Heart left ventricle (tissue), 16 donors: ENCODE measurements around the gene TBC1D12. TPM values are rescaled to one million over a fixed set of nuclear protein-coding genes. Genes with fewer than 3 reads are reported as not detected.

Source experiments
- ATAC-seq, 4 donors: fragments of 200-7000 bp; cut with Tn5 transposase; one replicate each; pipeline ENCODE4 v1.9.1; 2020 to 2022; ENCODE audit warnings: moderate library complexity in 4 of 4, mild to moderate bottlenecking in 3 of 4, moderate number of reproducible peaks in 1 of 4
- DNase-seq, 5 donors: peaks; one replicate each; pipeline ENCODE4 v3.0.0-alpha.2; 2020
- H3K27ac ChIP-seq, 12 donors: fragments of 200-600 bp; sonication (generic) in 4 of 12; one replicate each; pipeline versions ENCODE4 v1.5.0 to v1.8.0; 2016 to 2022; ENCODE audit warnings: mild to moderate bottlenecking in 2 of 12
- H3K27me3 ChIP-seq, 9 donors: fragments of 200-600 bp; sonication (generic) in 2 of 9; one replicate each; pipeline versions ENCODE4 v1.5.1 to v1.8.0; 2016 to 2022; ENCODE audit warnings: mild to moderate bottlenecking in 3 of 9
- H3K36me3 ChIP-seq, 9 donors: fragments of 200-600 bp; sonication (generic) in 2 of 9; one replicate each; pipeline versions ENCODE4 v1.5.0 to v1.8.0; 2018 to 2022; ENCODE audit warnings: mild to moderate bottlenecking in 2 of 9
- H3K4me1 ChIP-seq, 12 donors: fragments of 200-600 bp; sonication (generic) in 4 of 12; one replicate each; pipeline versions ENCODE4 v1.5.0 to v1.8.0; 2016 to 2022; ENCODE audit warnings: mild to moderate bottlenecking in 3 of 12
- H3K4me3 ChIP-seq, 12 donors: fragments of 200-600 bp; sonication (generic) in 4 of 12; one replicate each; pipeline versions ENCODE4 v1.5.0 to v1.8.0; 2017 to 2022; ENCODE audit warnings: mild to moderate bottlenecking in 9 of 12, moderate library complexity in 4 of 12
- H3K9me3 ChIP-seq, 12 donors: fragments of 200-600 bp; sonication (generic) in 4 of 12; one replicate each; pipeline versions ENCODE4 v1.5.0 to v1.8.0; 2016 to 2022; ENCODE audit warnings: mild to moderate bottlenecking in 1 of 12
- POLR2A ChIP-seq, 2 donors: fragments of 450-650 bp; IDR thresholded peaks; one replicate each; pipeline ENCODE4 v1.6.1; 2017; ENCODE audit warnings: antibody characterized with exemption in 2 of 2, mild to moderate bottlenecking in 2 of 2, moderate library complexity in 2 of 2
- WGBS, 4 donors: extraction: QIAGEN DNeasy Blood & Tissue Kit in 2 of 4; methylation state at CpG; one replicate each; pipeline versions ENCODE4 v1.1.5 to v1.1.7; 2013 to 2018; 5-methylcytosine and 5-hydroxymethylcytosine counted together
- intact Hi-C, 10 donors: fragments of 100-400 bp; cut with DNase I; formaldehyde crosslinking; loops; one replicate each; pipeline versions ENCODE4 v1.11.1 to v1.14.2; 2022
- polyA plus RNA-seq, 2 donors: library from polyadenylated mRNA; stranded (reverse); fragments of 200-250 nt; gene quantifications; one replicate each; pipeline ENCODE4 v1.2.3, GENCODE V29; 2013
- total RNA-seq, 9 donors: library from RNA; depleted of rRNA in 2 of 9; stranded (reverse); fragments of >200 nt in 2 of 9; fragmentation: NEBNext Ultra II Directional in 3 of 9; extraction: Animal tissue kit (Norgen Biotek cat#: 25700) in 3 of 9; gene quantifications; one replicate each; pipeline versions ENCODE4 v1.1.0 to v1.2.4, GENCODE V29; 2016 to 2023
- TF ChIP-seq, protein P1 (sequence below), 12 donors: fragments of 200-600 bp; sonication (generic) in 4 of 12; IDR thresholded peaks; one replicate each; pipeline versions ENCODE4 v1.5.0 to v1.8.0; 2018 to 2022; ENCODE audit warnings: antibody characterized with exemption in 12 of 12, mild to moderate bottlenecking in 5 of 12
- donor health status: ischemic (EF 13 %, LVEDD 7.1; RV severe dilation, severe dysfunction).
- donor health status: healthy with polysubstance abuse.
- donor health status: DM: no; HTN: yes; CAD: no.
- donor health status: DM: no; HTN: no; CAD: no.
- donor health status: ischemic (EF 25% LVEDD 6.9; RV normal size, moderate dysfunction).
- donor health status: ischemic (EF 25% LVEDD 5.7; RV mildly dilated, moderate dysfunction).
- donor health status: healthy.
- donor health status: DM: yes; HTN: yes; CAD: no.
- donor health status: ischemic (EF 35%, LVEDD 5.7; RV mildly dilated, moderate dysfunction).
- donor health status: nonischemic (EF 11% LVEDD 7.7; RV severe dilation, severe dysfunction).
- donor health status: DM: yes; HTN: yes; CAD: no.
- donor health status: PGD.
- donor health status: ischemic (EF 29% LVEDD 5.4; RV normal size, mild dysfunction).
- donor health status: nonischemic (EF 23%, LVEDD 6.1; RV moderate dilation, normal function).

The TBC1D12 gene
- total and polyA plus RNA-seq, 11 donors, result 3.5 to 9.6 (median 5.2) TPM

GRCh38 chr10:94430701-94431100, 28.4 kb downstream of the TBC1D12 start:
- H3K27ac ChIP-seq, result peak overlapping the region in 2 of 12 donors; percentile 54 to 56
- 93 to 97% (median 94%) methylated on average over 1 of the region's 1 CpG for WGBS, 4 donors

GRCh38 chr10:94432443-94432842, 30.1 kb downstream of the TBC1D12 start:
- no peak overlapping the region for H3K27ac ChIP-seq
- no peaks in the 10 kb centered on the region for H3K36me3 ChIP-seq
- H3K27me3 ChIP-seq, result no peaks in the 10 kb centered on the region
- ATAC-seq (no peak), DNase-seq (no peak)
- TF ChIP-seq, protein P1, sequence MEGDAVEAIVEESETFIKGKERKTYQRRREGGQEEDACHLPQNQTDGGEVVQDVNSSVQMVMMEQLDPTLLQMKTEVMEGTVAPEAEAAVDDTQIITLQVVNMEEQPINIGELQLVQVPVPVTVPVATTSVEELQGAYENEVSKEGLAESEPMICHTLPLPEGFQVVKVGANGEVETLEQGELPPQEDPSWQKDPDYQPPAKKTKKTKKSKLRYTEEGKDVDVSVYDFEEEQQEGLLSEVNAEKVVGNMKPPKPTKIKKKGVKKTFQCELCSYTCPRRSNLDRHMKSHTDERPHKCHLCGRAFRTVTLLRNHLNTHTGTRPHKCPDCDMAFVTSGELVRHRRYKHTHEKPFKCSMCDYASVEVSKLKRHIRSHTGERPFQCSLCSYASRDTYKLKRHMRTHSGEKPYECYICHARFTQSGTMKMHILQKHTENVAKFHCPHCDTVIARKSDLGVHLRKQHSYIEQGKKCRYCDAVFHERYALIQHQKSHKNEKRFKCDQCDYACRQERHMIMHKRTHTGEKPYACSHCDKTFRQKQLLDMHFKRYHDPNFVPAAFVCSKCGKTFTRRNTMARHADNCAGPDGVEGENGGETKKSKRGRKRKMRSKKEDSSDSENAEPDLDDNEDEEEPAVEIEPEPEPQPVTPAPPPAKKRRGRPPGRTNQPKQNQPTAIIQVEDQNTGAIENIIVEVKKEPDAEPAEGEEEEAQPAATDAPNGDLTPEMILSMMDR (IDR thresholded peaks at IDR 0.05), result no peak
- TF ChIP-seq POLR2A (IDR thresholded peaks at IDR 0.05), result no peak
- peaks cover 0 to 39% (median 11%) of the 10 kb centered on the region in 12 donors for H3K4me1 ChIP-seq
- H3K9me3 ChIP-seq, result peaks cover 0 to 16% (median 6%) of the 10 kb centered on the region in 12 donors
- no peak overlapping the region for H3K4me3 ChIP-seq
- intact Hi-C loops, result no loop called here

More at GRCh38 chr10:94430701-94431100, 28.4 kb downstream of the TBC1D12 start:
- ATAC-seq (no peak), DNase-seq (no peak)
- peaks cover 0 to 11% (median 9%) of the 10 kb centered on the region in 12 donors for H3K9me3 ChIP-seq
- no peaks in the 10 kb centered on the region for H3K36me3 ChIP-seq
- H3K27me3 ChIP-seq, result no peaks in the 10 kb centered on the region
- H3K4me1 ChIP-seq, result peaks cover 0 to 39% (median 11%) of the 10 kb centered on the region in 12 donors
- TF ChIP-seq, protein P1 (IDR thresholded peaks at IDR 0.05), result no peak
- TF ChIP-seq POLR2A (IDR thresholded peaks at IDR 0.05), result no peak
- intact Hi-C loops, result no loop called here
- no peak overlapping the region for H3K4me3 ChIP-seq

- Histone ChIP-seq H3K27me3 (no peaks in the 10 kb centered on the region), H3K4me3 (no peak overlapping the region), H3K27ac (no peak overlapping the region), H3K4me1 (peaks cover 0 to 21% (median 5%) of the 10 kb centered on the region in 12 donors), H3K9me3 (peaks cover 0 to 26% (median 7%) of the 10 kb centered on the region in 12 donors), H3K36me3 (peaks cover 0 to 5% (median 0%) of the 10 kb centered on the region in 9 donors)
- WGBS, 4 donors, result 27 to 40% (median 33%) methylated on average over 4 of the region's 4 CpGs
- ATAC-seq, result peak in 3 of 4 donors; percentile 37 to 70 (median 46)
- peak in 2 of 5 donors; percentile 39 to 43 for DNase-seq
- intact Hi-C loops, result no loop called here
- TF ChIP-seq, protein P1 (IDR thresholded peaks at IDR 0.05), result peak in 4 of 12 donors; percentile 11 to 24 (median 14)
- TF ChIP-seq POLR2A (IDR thresholded peaks at IDR 0.05), result no peak
These were observed 37.0 kb downstream of the TBC1D12 start for GRCh38 chr10:94439275-94439861.

DNA sequence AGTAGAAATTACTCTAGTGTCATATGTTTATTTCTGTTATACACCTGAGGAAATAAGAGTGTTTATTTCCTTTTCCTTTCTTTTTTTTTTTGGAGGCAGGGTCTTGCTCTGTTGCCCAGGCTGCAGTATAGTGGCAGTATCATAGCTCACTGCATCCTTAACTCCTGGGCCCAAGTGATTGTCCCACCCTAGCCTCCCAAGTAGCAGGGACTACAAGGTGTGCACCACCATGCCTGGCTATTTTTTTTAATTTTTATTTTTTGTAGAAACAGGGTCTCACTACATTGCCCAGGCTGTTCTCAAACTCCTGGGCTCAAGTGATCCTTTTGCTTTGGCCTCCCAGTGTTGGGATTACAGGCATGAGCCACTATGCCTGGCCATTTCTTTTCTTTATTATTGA, 37.8 kb downstream of the TBC1D12 start:
- TF ChIP-seq, protein P1 (IDR thresholded peaks at IDR 0.05), result no peak
- TF ChIP-seq POLR2A (IDR thresholded peaks at IDR 0.05), result no peak
- Histone ChIP-seq H3K9me3 (peaks cover 0 to 26% (median 7%) of the 10 kb centered on the region in 12 donors), H3K27ac (no peak overlapping the region), H3K27me3 (no peaks in the 10 kb centered on the region), H3K4me3 (no peak overlapping the region), H3K36me3 (peaks cover 0 to 5% (median 0%) of the 10 kb centered on the region in 9 donors), H3K4me1 (peaks cover 0 to 17% (median 5%) of the 10 kb centered on the region in 12 donors)
- DNase-seq (no peak), ATAC-seq (no peak)
- intact Hi-C loops, result loop anchor here (5.0 to 10.0 kb wide), 9 partner anchors 38 to 545 kb away; partner anchors contain the start of genes NOC3L (in 6 of the 10), TBC1D12 (in 3 of the 10) and SLC35G1 (in 1 of the 10)
